Testis (tissue), 3 donors: ENCODE measurements around the gene ACER1. TPM values are rescaled to one million over a fixed set of nuclear protein-coding genes. Genes with fewer than 3 reads are reported as not detected.
"Not testable (repeated sequence)": the region's sequence is repeated elsewhere in the genome, so short reads cannot be mapped to it uniquely, and the experiment has no call there.

ENCODE experiments used
- DNase-seq: peaks from one replicate; pipeline ENCODE4 v3.0.0-alpha.2; 2019
- H3K27ac ChIP-seq, 2 donors: fragments of 200-600 bp; sonication (generic); one replicate each; pipeline ENCODE4 v1.5.1; 2019
- H3K27me3 ChIP-seq: fragments of 200-600 bp; sonication (generic); one replicate; pipeline ENCODE4 v1.5.1; 2019
- H3K36me3 ChIP-seq: fragments of 200-600 bp; sonication (generic); one replicate; pipeline ENCODE4 v1.5.1; 2017; ENCODE audit warnings: low read depth; ENCODE audit errors: missing control alignments
- H3K4me1 ChIP-seq: fragments of 200-600 bp; sonication (generic); one replicate; pipeline ENCODE4 v1.5.1; 2019
- H3K4me3 ChIP-seq, 2 donors: fragments of 200-600 bp; sonication (generic); one replicate each; pipeline ENCODE4 v1.5.1; 2017 to 2019
- H3K9me3 ChIP-seq: fragments of 200-600 bp; sonication (generic); one replicate; pipeline ENCODE4 v1.5.1; 2017
- CTCF ChIP-seq, 3 experiments: fragments of 450-650 bp in 2 of 3; fragments of 200-600 bp in 1 of 3; sonication (generic) in 1 of 3; IDR thresholded peaks; one replicate each; pipeline ENCODE4 v1.5.1; 2016 to 2019; ENCODE audit warnings: antibody characterized with exemption in 3 of 3, mild to moderate bottlenecking in 2 of 3, moderate library complexity in 1 of 3
- POLR2A ChIP-seq: fragments of 450-650 bp; IDR thresholded peaks from one replicate; pipeline ENCODE4 v1.6.1; 2017; ENCODE audit warnings: antibody characterized with exemption, mild to moderate bottlenecking, moderate library complexity
- WGBS, 2 donors: methylation state at CpG; one replicate each; pipeline ENCODE4 v1.1.5; 2018; 5-methylcytosine and 5-hydroxymethylcytosine counted together
- intact Hi-C: fragments of 100-400 bp; cut with DNase I; formaldehyde crosslinking; loops from one replicate; pipeline ENCODE4 v1.15.1; 2023; ENCODE audit warnings: low total_unique reads
- polyA plus RNA-seq: library from polyadenylated mRNA; stranded (reverse); fragments of 350-450 nt; fragmentation: Illumina TruSeq; extraction: RNeasy Lipid Tissue Mini Kit (QIAGEN cat#74804); gene quantifications from one replicate; pipeline ENCODE4 v1.2.3, GENCODE V29; 2014; ENCODE audit warnings: low read depth, low replicate concordance; ENCODE audit not compliant: insufficient read depth
- total RNA-seq, 2 donors: library from RNA; depleted of rRNA; stranded (reverse); fragments of >200 nt; gene quantifications; one replicate each; pipeline ENCODE4 v1.2.3, GENCODE V29; 2016

Gene ACER1
- total and polyA plus RNA-seq, 3 donors from 2014 or later: 0.39 to 1.0 (median 0.99) TPM

DNA sequence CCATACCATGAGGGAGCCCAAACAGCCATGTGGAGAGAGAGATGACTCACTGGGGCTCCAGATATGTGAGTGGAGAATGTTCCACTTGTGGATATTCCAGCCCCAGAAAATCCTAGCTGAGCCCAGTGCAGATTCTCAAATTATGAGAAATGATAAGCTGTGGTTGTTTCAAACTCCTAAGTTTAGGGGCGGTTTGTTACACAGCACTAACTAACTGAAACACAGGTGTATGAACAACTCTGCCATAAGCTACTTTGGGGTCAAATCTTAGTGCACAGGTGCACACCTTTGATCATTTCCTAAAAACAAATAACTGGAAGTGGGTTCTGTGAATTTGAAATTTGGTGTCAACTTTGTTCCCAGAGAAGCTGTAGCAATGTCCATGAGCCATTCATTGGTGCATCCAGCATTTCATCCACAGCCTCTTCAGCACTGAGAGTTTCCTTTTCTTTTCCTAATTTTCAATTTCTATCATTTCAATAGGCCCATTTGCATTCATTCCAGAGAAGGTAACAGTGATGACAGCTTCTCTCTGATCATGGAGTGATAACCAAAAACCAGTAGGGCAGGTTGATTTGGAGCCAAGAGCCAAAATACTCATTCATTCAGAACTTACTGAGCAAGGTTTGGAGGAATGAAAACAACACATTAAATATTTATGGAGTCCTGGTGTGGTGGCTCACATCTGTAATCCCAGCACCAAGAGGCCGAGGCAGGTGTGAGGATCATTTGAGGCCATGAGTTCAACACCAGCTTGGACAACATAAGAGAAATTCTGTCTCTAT is 19.2 kb upstream of the ACER1 start:
- no peaks in the 10 kb centered on the region for H3K27me3 ChIP-seq
- 81 to 86% methylated on average over 2 of the region's 2 CpGs for WGBS, 2 donors
- H3K4me3 ChIP-seq: no peak overlapping the region
- intact Hi-C loops: no loop called here
- TF ChIP-seq CTCF (IDR thresholded peaks at IDR 0.05) (no peak), POLR2A (no peak)
- DNase-seq: no peak
- no peaks in the 10 kb centered on the region for H3K36me3 ChIP-seq
- no peaks in the 10 kb centered on the region for H3K4me1 ChIP-seq
- H3K9me3 ChIP-seq: no peaks in the 10 kb centered on the region
- H3K27ac ChIP-seq: no peak overlapping the region

DNA sequence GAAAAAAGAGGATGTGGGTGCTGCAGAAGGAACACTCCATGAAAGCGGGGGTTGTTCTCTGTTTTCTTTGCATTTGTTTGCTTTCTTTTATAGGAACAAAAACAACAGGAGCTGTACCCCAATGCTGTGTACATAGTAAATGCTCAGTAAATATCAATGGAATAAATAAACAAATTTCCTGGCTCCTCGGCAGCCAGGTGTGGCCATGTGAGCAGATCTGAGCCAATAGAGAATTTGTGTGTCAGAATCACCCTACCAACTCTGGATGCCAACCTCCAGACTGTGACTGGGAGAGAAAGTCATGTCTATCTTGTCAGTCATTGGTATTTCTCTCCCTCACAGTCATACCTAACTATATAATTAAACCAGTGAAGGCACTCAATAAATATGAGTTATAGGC is 17.3 kb upstream of the ACER1 start:
- Histone ChIP-seq H3K9me3 (no peaks in the 10 kb centered on the region), H3K27ac (no peak overlapping the region), H3K4me1 (no peaks in the 10 kb centered on the region), H3K36me3 (no peaks in the 10 kb centered on the region), H3K4me3 (no peak overlapping the region), H3K27me3 (no peaks in the 10 kb centered on the region)
- no peak for TF ChIP-seq CTCF (IDR thresholded peaks at IDR 0.05)
- no peak for TF ChIP-seq POLR2A
- no peak for DNase-seq
- intact Hi-C loops: no loop called here
- WGBS, 2 donors: 81 to 87% methylated on average over 2 of the region's 2 CpGs

DNA sequence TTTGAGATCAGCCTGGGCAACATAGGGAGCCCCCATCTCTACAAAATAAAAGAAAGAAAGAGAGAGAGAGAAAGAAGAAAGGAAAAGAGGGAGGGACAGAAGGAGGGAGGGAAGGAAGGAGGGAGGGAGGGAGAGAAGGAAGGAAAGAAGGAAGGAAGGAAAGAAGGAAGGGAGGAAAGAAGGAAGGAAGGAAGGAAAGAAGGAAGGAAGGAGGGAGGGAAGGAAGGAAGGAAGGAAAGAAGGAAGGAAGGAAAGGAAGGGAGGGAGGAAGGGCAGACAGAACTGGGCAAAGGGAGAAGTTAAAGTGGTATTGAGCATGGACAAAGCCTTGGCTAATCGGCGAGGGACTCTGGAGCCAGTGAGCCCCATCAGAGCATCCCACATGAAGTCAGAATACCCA is 15.9 kb upstream of the ACER1 start:
- H3K9me3 ChIP-seq, intact Hi-C loops, H3K27me3 ChIP-seq, H3K36me3 ChIP-seq, H3K27ac ChIP-seq, H3K4me1 ChIP-seq, DNase-seq, H3K4me3 ChIP-seq: not testable (repeated sequence)
- 68 to 88% methylated on average over 2 of the region's 2 CpGs for WGBS, 2 donors

DNA sequence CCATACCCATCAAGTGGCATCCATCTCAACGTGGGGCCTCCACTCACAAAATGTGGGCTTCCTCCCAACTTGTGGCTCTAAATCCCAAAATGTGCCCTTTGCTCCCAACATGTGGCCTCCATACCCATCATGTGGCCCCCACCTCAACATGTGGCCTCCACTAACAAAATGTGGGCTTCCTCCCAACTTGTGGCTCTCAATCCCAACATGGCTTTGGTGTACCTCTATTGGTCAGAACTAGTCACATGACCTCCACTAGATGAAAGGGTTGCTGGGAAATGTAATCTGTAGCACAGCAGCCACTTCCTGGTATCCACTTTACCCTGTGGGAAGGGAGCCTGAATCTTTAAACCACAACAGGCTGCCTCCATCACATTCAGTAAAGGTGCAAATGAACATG is 10.1 kb upstream of the ACER1 start:
- no peak for TF ChIP-seq CTCF (IDR thresholded peaks at IDR 0.05)
- TF ChIP-seq POLR2A: no peak
- no peaks in the 10 kb centered on the region for H3K27me3 ChIP-seq
- no peaks in the 10 kb centered on the region for H3K4me1 ChIP-seq
- WGBS, 2 donors: 91 to 100% methylated on average over 1 of the region's 1 CpG
- intact Hi-C loops: no loop called here
- no peak overlapping the region for H3K27ac ChIP-seq
- no peak for DNase-seq
- no peaks in the 10 kb centered on the region for H3K9me3 ChIP-seq
- H3K36me3 ChIP-seq: no peaks in the 10 kb centered on the region
- no peak overlapping the region for H3K4me3 ChIP-seq

- H3K27me3 ChIP-seq: no peaks in the 10 kb centered on the region
- TF ChIP-seq POLR2A (no peak), CTCF (IDR thresholded peaks at IDR 0.05) (no peak)
- no peak overlapping the region for H3K4me3 ChIP-seq
- H3K36me3 ChIP-seq: no peaks in the 10 kb centered on the region
- no peak overlapping the region for H3K27ac ChIP-seq
- H3K9me3 ChIP-seq: no peaks in the 10 kb centered on the region
- WGBS, 2 donors: 70 to 85% methylated on average over 13 to 14 of the region's 14 CpGs
- intact Hi-C loops: no loop called here
- no peak for DNase-seq
- no peaks in the 10 kb centered on the region for H3K4me1 ChIP-seq
These were observed 7.2 kb upstream of the ACER1 start for GRCh38 chr19:6340493-6341201.
